Muscle of back (tissue), 11 donors: Measurements from ENCODE around the gene NES. TPM values are rescaled to one million over a fixed set of nuclear protein-coding genes. Genes with fewer than 3 reads are reported as not detected.
"Not testable (repeated sequence)": the region's sequence is repeated elsewhere in the genome, so short reads cannot be mapped to it uniquely, and the experiment has no call there.

ENCODE experiments used
- DNase-seq, 3 donors: peaks; one replicate each; pipeline versions ENCODE4 v3.0.0 to v3.0.0-alpha.2; 2013
- polyA plus RNA-seq, 10 donors: library from polyadenylated mRNA; unstranded; fragments of 120-200 nt; gene quantifications; one replicate each; pipeline ENCODE4 v1.2.1, GENCODE V29; 2013; ENCODE audit not compliant: insufficient read length in 10 of 10

Gene NES
- polyA plus RNA-seq, 10 donors, result 584 to 1,081 (median 826) TPM

- no peak for DNase-seq
Observed at GRCh38 chr1:156648496-156648895, 28.7 kb downstream of the NES start.

- no peak for DNase-seq
Observed at GRCh38 chr1:156647351-156647750, 29.9 kb downstream of the NES start.

- no peak for DNase-seq
Observed at GRCh38 chr1:156646738-156647211, 30.4 kb downstream of the NES start.

GRCh38 chr1:156645666-156646065, 31.5 kb downstream of the NES start:
- no peak for DNase-seq

GRCh38 chr1:156645056-156645455, 32.2 kb downstream of the NES start:
- no peak for DNase-seq

- no peak for DNase-seq
Observed at GRCh38 chr1:156644640-156645039, 32.6 kb downstream of the NES start.

GRCh38 chr1:156644146-156644545, 33.1 kb downstream of the NES start:
- DNase-seq, result no peak

GRCh38 chr1:156643778-156644092, 33.5 kb downstream of the NES start:
- no peak for DNase-seq

- DNase-seq, result no peak
Observed at GRCh38 chr1:156643049-156643777, 34.0 kb downstream of the NES start.

- no peak for DNase-seq
Observed at GRCh38 chr1:156642265-156643048, 34.8 kb downstream of the NES start.

- DNase-seq, result peak in 1 of 3 donors; percentile 85
Observed at GRCh38 chr1:156641761-156642264, 35.4 kb downstream of the NES start, which contains the start of gene BCAN. Gene BCAN, plus strand, starts transcription at chr1:156642117. Its CDS starts 3,938 bp downstream, at chr1:156646055.

GRCh38 chr1:156640842-156641706, 36.1 kb downstream of the NES start:
- no peak for DNase-seq

- no peak for DNase-seq
Observed at GRCh38 chr1:156639601-156640101, 37.6 kb downstream of the NES start.

GRCh38 chr1:156638189-156638985, 38.8 kb downstream of the NES start:
- no peak for DNase-seq

- no peak for DNase-seq
Observed at GRCh38 chr1:156632355-156632754, 44.9 kb downstream of the NES start.

- DNase-seq, result not testable (repeated sequence)
Observed at GRCh38 chr1:156631152-156631551, 46.1 kb downstream of the NES start.

GRCh38 chr1:156629823-156630449, 47.3 kb downstream of the NES start:
- DNase-seq, result no peak

GRCh38 chr1:156627313-156627880, 49.8 kb downstream of the NES start:
- no peak for DNase-seq

- DNase-seq, result no peak
Observed at GRCh38 chr1:156626079-156626438, 51.1 kb downstream of the NES start.
